DOHH2 (cell line): ENCODE data around the gene RASL11B.
A peak's percentile ranks its signal among the peaks of the same experiment; 100 is the strongest.

Source experiments
- H3F3A ChIP-seq: fragments of 200-600 bp; sonication (generic), shearing (Covaris generic); 2 replicates; pipeline ENCODE4 v1.6.0; 2016; ENCODE audit warnings: antibody characterized with exemption, mild to moderate bottlenecking; ENCODE audit not compliant: control insufficient read depth, insufficient read depth
- H3K27ac ChIP-seq: fragments of 200-600 bp; sonication (generic); 2 replicates; pipeline ENCODE4 v1.5.1; 2014; ENCODE audit warnings: low read depth, mild to moderate bottlenecking, low read length, moderate library complexity
- H3K27me3 ChIP-seq: fragments of 200-600 bp; sonication (generic); 2 replicates; pipeline ENCODE4 v1.6.1; 2014; ENCODE audit warnings: mild to moderate bottlenecking, low read length, mixed read lengths; ENCODE audit not compliant: control insufficient read depth
- H3K36me3 ChIP-seq: fragments of 200-600 bp; sonication (generic); 2 replicates; pipeline ENCODE4 v1.6.1; 2014; ENCODE audit warnings: mild to moderate bottlenecking, low read length, moderate library complexity, mixed read lengths; ENCODE audit not compliant: control insufficient read depth
- H3K4me1 ChIP-seq: fragments of 200-600 bp; sonication (generic); 2 replicates; pipeline ENCODE4 v1.6.1; 2014; ENCODE audit warnings: mild to moderate bottlenecking, low read length, mixed read lengths; ENCODE audit not compliant: control insufficient read depth
- H3K4me2 ChIP-seq: fragments of 200-600 bp; sonication (generic); 2 replicates; pipeline ENCODE4 v1.6.0; 2014; ENCODE audit warnings: mild to moderate bottlenecking, low read length, moderate library complexity
- H3K4me3 ChIP-seq: fragments of 200-600 bp; sonication (generic); 2 replicates; pipeline ENCODE4 v1.5.1; 2014; ENCODE audit warnings: mild to moderate bottlenecking, low read length, mixed read lengths
- H3K79me2 ChIP-seq: fragments of 200-600 bp; sonication (generic); 2 replicates; pipeline ENCODE4 v1.6.1; 2014; ENCODE audit warnings: mild to moderate bottlenecking, low read length, mixed read lengths; ENCODE audit not compliant: control insufficient read depth
- H3K9me2 ChIP-seq: fragments of 200-600 bp; sonication (generic); replicated peaks from 2 replicates; pipeline ENCODE4 v1.6.1; 2014; ENCODE audit warnings: mild to moderate bottlenecking, low read length, mixed read lengths; ENCODE audit not compliant: control insufficient read depth
- H3K9me3 ChIP-seq: fragments of 200-600 bp; sonication (generic); 2 replicates; pipeline ENCODE4 v1.6.1; 2014; ENCODE audit warnings: antibody characterized with exemption, low read length, mixed read lengths; ENCODE audit not compliant: control insufficient read depth, insufficient read depth
- H4K20me1 ChIP-seq: fragments of 200-600 bp; sonication (generic); 2 replicates; pipeline ENCODE4 v1.6.0; 2014; ENCODE audit warnings: low read depth, mild to moderate bottlenecking, antibody characterized with exemption, low read length, moderate library complexity; ENCODE audit not compliant: control insufficient read depth, insufficient read depth
- EZH2phosphoT487 ChIP-seq: fragments of 200-600 bp; sonication (generic); IDR thresholded peaks from 2 replicates; pipeline ENCODE4 v1.6.1; 2017; ENCODE audit warnings: borderline replicate concordance, mild to moderate bottlenecking, antibody characterized with exemption, low read length, moderate library complexity, mixed read lengths
- TF ChIP-seq, protein P1 (sequence below): fragments of 200-600 bp; sonication (generic); IDR thresholded peaks from one replicate; pipeline ENCODE4 v1.5.1; 2014; ENCODE audit warnings: antibody characterized with exemption, mild to moderate bottlenecking, low read depth, low read length; ENCODE audit not compliant: poor library complexity, severe bottlenecking

Gene RASL11B

DNA sequence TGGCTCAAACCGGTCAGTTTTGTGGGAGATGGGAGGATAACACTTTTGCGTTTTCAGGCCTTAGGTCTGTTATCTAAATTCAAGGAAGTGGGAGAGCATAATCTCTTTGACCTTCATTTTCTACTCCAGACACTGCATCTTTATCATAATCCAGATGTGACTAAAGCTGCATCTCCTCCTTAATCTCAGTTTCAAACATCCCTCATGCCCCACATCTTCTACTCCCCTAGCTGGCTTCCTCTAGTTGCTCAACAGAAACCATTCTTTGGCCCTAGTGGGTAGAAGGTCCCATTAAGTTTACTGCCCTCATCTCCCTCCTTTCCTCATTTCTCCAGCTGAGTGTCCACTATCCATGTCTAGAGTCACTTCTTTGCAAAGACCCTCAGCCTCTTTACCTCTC lies 18.8 kb upstream of the RASL11B start:
- no peaks in the 10 kb centered on the region for H3F3A ChIP-seq
- H4K20me1 ChIP-seq = no peaks in the 10 kb centered on the region
- no peaks in the 10 kb centered on the region for H3K9me2 ChIP-seq
- H3K36me3 ChIP-seq = no peaks in the 10 kb centered on the region
- H3K4me2 ChIP-seq = 0 out of 2 replicates have a peak overlapping the region, but pooled peaks have one; percentile 6
- no peaks in the 10 kb centered on the region for H3K79me2 ChIP-seq
- H3K4me1 ChIP-seq = peaks cover 14% of the 10 kb centered on the region
- H3K27me3 ChIP-seq = no peaks in the 10 kb centered on the region
- no peaks in the 10 kb centered on the region for H3K9me3 ChIP-seq
- TF ChIP-seq EZH2phosphoT487 = no peak
- TF ChIP-seq, protein P1, sequence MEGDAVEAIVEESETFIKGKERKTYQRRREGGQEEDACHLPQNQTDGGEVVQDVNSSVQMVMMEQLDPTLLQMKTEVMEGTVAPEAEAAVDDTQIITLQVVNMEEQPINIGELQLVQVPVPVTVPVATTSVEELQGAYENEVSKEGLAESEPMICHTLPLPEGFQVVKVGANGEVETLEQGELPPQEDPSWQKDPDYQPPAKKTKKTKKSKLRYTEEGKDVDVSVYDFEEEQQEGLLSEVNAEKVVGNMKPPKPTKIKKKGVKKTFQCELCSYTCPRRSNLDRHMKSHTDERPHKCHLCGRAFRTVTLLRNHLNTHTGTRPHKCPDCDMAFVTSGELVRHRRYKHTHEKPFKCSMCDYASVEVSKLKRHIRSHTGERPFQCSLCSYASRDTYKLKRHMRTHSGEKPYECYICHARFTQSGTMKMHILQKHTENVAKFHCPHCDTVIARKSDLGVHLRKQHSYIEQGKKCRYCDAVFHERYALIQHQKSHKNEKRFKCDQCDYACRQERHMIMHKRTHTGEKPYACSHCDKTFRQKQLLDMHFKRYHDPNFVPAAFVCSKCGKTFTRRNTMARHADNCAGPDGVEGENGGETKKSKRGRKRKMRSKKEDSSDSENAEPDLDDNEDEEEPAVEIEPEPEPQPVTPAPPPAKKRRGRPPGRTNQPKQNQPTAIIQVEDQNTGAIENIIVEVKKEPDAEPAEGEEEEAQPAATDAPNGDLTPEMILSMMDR = no peak
- no peak overlapping the region for H3K27ac ChIP-seq
- no peak overlapping the region for H3K4me3 ChIP-seq

DNA sequence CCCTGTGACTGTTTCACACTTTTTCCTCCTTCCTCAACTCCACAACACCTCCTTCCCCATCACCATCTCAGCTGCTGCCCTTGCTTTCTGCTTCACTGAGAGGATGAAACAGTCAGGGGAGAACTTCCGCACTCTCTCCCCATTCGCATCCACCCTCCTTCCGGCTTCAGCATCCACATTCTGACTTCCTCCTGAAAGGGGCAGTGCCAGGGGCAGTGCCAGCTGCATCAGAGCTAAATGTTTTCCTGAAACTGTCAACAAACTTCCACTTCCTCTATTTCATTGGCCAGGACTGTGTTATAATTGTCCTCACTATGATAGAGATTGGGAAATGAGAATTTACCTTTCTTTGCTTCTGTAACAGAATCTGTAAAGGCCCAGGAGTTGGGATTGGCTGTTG lies 18.2 kb upstream of the RASL11B start:
- Histone ChIP-seq H3K4me2 (peak overlapping the region; percentile 6; the same call in 1 of the 2 replicates), H3K4me1 (peaks cover 14% of the 10 kb centered on the region), H3K9me3 (no peaks in the 10 kb centered on the region), H3K79me2 (no peaks in the 10 kb centered on the region), H3F3A (no peaks in the 10 kb centered on the region), H4K20me1 (no peaks in the 10 kb centered on the region), H3K4me3 (no peak overlapping the region), H3K9me2 (no peaks in the 10 kb centered on the region), H3K27me3 (no peaks in the 10 kb centered on the region), H3K36me3 (no peaks in the 10 kb centered on the region), H3K27ac (no peak overlapping the region)
- no peak for TF ChIP-seq EZH2phosphoT487
- TF ChIP-seq, protein P1 = no peak

DNA sequence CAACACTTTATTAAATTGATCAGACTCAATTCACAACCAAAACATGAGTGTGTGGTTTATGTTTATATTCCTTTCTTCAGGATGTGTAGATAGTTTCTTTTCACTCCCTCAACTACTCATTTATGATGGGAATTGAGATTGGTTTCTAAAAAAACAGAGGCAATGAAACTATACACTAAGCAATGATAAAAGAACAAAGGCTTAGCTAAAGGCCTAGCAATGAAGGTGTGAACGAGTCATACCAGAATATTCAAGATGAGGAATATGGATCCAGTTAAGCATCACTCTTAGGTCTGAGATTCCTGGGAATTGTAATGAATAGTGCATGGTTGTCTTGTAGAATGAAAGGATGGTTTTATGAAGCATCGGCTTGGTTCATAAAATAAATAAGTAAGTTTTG lies 17.5 kb upstream of the RASL11B start:
- H3K27me3 ChIP-seq = no peaks in the 10 kb centered on the region
- no peak overlapping the region for H3K27ac ChIP-seq
- TF ChIP-seq EZH2phosphoT487 = no peak
- TF ChIP-seq, protein P1 = no peak
- no peaks in the 10 kb centered on the region for H3F3A ChIP-seq
- no peak overlapping the region for H3K4me2 ChIP-seq
- H3K4me3 ChIP-seq = no peak overlapping the region
- H3K9me3 ChIP-seq = no peaks in the 10 kb centered on the region
- H4K20me1 ChIP-seq = no peaks in the 10 kb centered on the region
- H3K36me3 ChIP-seq = no peaks in the 10 kb centered on the region
- H3K79me2 ChIP-seq = no peaks in the 10 kb centered on the region
- peaks cover 14% of the 10 kb centered on the region for H3K4me1 ChIP-seq
- no peaks in the 10 kb centered on the region for H3K9me2 ChIP-seq
